Left colon (tissue), 2 donors: ENCODE measurements around the gene CLDN6. TPM values are rescaled to one million over a fixed set of nuclear protein-coding genes. Genes with fewer than 3 reads are reported as not detected.
"Not testable (repeated sequence)": the region's sequence is repeated elsewhere in the genome, so short reads cannot be mapped to it uniquely, and the experiment has no call there.

ENCODE experiments used
- ATAC-seq: fragments of 200-7000 bp; cut with Tn5 transposase; one replicate; pipeline ENCODE4 v1.9.1; 2020; ENCODE audit warnings: mild to moderate bottlenecking, moderate library complexity
- DNase-seq, 2 donors: peaks; one replicate each; pipeline ENCODE4 v3.0.0-alpha.2; 2020
- intact Hi-C, 2 donors: fragments of 100-400 bp; cut with DNase I in 1 of 2; cut with micrococcal nuclease in 1 of 2; formaldehyde crosslinking; loops; one replicate each; pipeline versions ENCODE4 v1.11.2 to v1.14.0; 2022; cut with DNase I, micrococcal nuclease
- total RNA-seq, 2 donors: library from RNA; stranded (reverse); fragmentation: NEBNext Ultra II Directional; extraction: Animal tissue kit (Norgen Biotek cat#: 25700); gene quantifications; one replicate each; pipeline ENCODE4 v1.2.1, GENCODE V29; 2021
- donor health status: DM: no; HTN: no; CAD: no.
- donor health status: DM: yes; HTN: yes; CAD: no.

The CLDN6 gene
- total RNA-seq, 2 donors from 2014 or later = not detected

GRCh38 chr16:3053330-3053710 lies 35.3 kb upstream of the CLDN6 start:
- DNase-seq, intact Hi-C loops: not testable (repeated sequence)
- ATAC-seq = peak; percentile 28

DNA sequence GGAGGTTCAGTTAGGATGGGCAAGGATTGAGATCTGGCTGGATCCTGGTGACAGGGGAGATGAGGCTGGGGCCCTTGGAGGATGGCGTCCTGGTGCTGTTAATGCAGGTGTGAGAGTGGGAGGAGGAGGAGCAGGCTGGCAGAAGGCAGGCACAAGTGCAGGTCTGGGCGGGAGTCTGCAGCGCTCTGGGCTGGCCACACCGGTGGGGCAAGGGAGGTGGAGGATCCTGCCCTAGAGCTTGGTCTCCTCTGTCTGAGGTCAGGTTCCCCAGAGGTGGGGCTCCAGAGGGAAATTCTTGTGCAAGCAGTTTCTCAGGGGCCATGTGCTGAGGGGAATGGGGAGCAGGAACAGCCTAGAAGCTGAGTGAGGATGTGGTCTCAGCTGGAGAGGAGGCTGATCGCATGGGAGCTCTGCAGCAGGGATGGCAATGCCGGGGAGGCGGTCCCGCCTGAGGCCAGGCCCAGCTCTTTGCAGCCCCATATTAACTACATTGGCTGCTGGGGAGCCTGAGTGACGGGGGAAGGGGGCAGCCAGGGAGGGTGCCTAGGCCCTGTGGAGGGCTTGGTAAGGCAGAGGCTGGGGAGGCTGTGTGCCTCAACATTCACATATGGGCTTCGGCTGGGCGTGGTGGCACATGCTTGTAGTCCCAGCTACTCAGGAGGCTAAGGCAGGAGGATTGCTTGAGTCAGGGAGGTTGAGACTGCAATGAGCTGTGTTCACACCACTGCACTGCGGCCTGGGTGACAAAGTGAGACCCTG lies 34.8 kb upstream of the CLDN6 start:
- intact Hi-C loops, DNase-seq: not testable (repeated sequence)
- ATAC-seq = peak; percentile 21

DNA sequence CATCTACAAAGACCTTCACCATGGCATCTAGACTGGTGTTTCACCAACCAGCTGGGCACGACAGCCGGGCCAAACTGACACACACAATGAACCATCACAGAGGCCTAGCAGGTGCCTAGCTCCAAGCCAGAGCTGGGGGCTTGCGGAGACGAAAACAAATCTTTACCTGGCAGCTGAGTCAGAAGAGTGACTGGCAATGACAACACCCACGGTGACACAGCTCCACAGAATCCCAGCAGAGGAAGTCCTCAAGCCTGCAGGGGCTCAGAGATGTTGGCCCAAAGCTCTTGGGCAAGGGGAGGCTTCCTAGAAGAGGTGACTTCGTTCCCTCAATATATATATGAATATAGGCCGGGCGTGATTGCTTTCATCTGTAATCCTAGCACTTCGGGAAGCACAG lies 33.5 kb upstream of the CLDN6 start:
- no peak for DNase-seq
- intact Hi-C loops = no loop called here
- no peak for ATAC-seq

GRCh38 chr16:3051009-3051408 lies 33.0 kb upstream of the CLDN6 start:
- no peak for ATAC-seq
- intact Hi-C loops = no loop called here

DNA sequence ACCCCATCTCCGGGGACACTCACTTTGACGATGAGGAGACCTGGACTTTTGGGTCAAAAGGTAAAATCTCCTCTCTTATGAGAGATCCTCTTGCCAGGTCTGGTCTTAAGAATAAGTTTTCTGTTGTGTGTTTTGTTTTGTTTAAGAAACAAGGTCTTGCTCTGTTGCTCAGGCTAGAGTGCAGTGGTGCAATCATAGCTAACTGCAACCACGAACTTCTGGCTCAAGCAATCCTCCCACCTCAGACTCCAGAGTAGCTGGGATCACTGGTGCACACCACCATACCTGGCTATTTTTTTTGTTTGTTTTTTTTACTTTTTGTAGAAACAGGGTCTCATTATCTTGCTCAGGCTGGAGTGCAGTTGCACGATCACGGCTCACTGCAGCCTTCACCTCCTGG lies 32.5 kb upstream of the CLDN6 start:
- DNase-seq (no peak), ATAC-seq (no peak)
- intact Hi-C loops = no loop called here

More at GRCh38 chr16:3051009-3051408, 33.0 kb upstream of the CLDN6 start:
- DNase-seq = no peak

- intact Hi-C loops = no loop called here
- DNase-seq = no peak
- ATAC-seq = no peak
Measured at GRCh38 chr16:3049921-3050481, 32.0 kb upstream of the CLDN6 start.

- ATAC-seq = peak; percentile 10
- DNase-seq = no peak
- intact Hi-C loops = no loop called here
Measured at GRCh38 chr16:3047387-3047720, 29.4 kb upstream of the CLDN6 start.

- DNase-seq = no peak
- ATAC-seq = peak; percentile 11
- intact Hi-C loops = no loop called here
Measured at GRCh38 chr16:3046641-3047386, 28.8 kb upstream of the CLDN6 start.

DNA sequence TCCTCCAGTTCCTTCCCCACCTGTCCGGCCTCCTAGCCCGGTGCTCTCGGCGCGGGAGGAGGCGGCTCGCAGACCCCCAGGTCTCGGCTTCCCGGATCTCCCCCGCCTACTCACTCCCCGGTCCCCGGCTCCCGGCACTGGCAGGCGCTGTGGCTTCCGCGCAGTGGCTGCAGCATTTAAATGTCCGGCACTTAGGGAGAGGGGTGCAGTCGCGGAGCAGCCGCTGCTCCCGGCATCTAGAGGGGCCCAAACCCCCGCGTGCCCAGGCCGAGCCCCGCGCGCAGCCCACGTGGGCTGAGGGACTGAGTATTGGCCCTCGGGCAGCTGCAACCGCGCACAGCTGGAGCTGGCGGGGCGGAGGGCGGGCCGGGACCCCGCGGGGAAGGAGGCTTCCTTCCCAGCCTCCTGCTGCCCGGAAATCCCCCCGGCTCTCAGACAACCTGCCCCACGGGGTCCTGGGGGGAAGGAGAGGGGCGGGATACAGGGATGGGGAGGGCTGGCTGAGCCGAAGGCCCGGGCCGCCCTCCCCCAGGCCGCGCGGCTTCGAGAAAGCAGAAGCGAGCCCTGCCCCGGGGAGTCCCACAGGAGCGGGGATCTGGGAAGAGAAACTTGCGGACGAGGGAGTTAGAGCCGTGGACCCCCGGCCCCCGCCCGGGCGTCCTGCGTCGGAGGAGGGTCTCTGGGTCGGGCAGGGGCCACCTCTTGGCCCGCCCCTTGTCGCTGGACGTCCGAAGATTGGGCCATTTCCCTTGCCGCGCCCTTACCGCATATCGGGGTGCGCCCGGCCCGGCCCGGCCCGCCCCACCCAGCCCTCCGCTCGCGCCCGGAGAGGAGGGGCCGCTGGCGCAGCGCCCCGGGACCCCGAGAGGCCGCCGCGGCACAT lies 28.0 kb upstream of the CLDN6 start, which contains the start of gene MMP25:
Gene MMP25 (plus strand): TSS at position 804 of the 883 bp plus-strand sequence. CDS start 357 bp downstream, outside the sequence.
- ATAC-seq (peak; percentile 46), DNase-seq (peak in 1 of 2 donors; percentile 39)
- intact Hi-C loops = no loop called here

GRCh38 chr16:3044708-3045107 lies 26.7 kb upstream of the CLDN6 start:
- ATAC-seq = no peak
- intact Hi-C loops = no loop called here
- no peak for DNase-seq

DNA sequence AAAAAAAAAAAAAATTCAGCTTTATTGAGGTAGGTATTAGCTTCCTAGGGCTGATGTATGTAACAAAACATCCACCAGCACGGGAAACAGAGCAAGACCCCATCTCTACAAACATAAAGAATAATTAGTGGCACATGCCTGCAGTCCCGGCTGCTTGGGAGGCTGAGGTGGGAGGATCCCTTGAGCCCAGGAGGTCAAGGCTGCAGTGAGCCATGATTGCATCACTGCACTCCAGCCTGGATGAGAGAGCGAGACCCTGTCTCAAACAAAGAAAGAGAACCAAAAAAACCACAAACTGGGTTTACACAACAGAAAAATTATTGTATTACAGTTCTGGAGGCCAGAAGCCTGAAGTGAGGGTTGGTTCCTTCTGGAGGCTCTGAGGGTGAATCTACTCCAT lies 24.4 kb upstream of the CLDN6 start:
- no peak for DNase-seq
- ATAC-seq = no peak
- intact Hi-C loops = no loop called here

DNA sequence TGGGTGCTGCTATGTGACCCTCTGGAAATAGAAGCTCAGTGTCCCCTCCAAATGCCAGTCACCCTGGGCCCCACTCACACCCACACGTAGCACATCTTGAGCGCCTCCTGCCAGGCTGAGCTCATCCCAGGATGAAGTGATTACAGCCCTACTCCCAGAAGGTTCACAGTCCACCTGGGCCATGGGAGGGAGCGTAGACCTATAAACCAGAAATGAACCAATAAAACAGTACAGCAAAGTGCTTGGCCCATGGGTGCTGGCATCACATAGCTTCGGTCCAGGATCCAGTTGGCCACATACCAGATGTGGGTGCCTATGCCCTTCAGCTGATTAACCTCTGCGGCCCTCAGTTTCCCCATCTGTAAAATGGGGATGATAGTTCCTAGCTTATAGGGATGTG lies 20.9 kb upstream of the CLDN6 start:
- peak; percentile 75 to 87 for DNase-seq

GRCh38 chr16:3038256-3038655 lies 20.3 kb upstream of the CLDN6 start:
- ATAC-seq (peak; percentile 47), DNase-seq (peak; percentile 69 to 79)
- intact Hi-C loops = no loop called here

More for the DNA sequence above, 20.9 kb upstream of the CLDN6 start:
- peak; percentile 73 for ATAC-seq
- intact Hi-C loops = no loop called here

DNA sequence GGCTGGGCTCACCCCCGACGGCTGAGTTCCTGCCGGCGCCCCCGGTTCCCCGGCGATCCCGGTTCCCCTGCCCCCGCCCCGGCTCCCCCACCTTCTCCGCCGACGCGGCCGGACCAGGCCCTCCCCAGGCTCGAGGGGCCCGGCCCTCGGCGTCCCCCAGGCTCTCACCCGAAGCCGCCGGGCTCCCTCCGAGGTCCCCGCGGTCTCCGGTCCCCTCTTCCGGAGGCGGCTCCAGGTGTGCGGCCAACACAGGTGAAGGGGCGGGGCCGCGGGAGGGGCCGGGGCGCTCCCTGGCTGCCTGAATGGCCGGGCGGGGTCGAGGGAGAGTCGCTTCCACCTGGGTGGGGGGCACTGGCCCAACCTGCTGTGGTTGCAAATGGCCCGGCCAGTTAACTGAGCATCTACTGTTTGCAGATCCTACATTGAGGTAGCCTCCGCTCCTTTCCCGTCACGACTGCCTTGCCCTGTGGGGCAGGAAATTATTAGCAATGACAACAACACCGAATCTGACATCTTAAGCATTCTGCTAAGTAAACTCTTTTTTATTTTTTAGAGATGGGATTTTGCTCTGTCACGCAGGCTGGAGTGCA lies 18.8 kb upstream of the CLDN6 start, which contains the start of gene BICDL2:
Gene BICDL2 (minus strand): TSS at position 219 of the 590 bp plus-strand sequence. CDS start 1,448 bp downstream, outside the sequence.
- DNase-seq (peak; percentile 89 to 90), ATAC-seq (peak; percentile 73)
- intact Hi-C loops = no loop called here

DNA sequence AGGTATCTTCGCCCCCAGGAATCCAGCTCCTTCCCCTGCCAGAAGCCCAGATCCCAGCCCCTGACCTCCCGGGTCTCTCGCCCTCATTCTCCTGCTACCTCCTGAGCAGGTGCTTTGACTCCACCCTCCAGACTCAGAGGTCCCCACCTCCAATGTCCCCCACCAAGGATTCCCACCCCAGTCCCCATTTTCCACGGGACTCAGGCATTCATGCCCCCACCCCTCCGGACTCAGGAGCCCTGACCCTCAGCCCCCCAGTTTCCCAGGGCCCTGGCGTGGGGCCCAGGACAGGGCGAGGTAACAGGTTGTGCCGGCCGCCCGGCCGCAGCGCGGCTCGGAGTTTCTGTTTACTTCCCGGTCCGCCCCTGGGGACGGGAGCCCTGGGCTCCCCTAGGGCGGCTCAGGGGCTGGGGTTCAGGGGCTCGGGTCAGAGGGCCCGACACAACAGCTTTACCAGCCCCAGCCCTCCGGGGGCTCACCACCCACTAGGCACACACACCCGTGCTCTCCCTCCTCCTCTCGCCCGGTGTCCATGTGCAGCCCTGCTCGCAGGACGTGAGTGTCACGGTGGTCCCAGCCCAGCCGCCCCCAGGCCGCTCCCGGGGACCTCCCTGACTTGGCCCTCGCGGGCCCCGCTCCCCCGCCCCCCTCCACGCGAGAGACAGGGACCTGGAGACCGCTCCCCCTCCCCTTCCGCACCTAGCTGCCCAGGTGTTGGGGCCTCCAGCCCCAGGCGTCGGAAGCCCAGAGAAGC lies 18.2 kb upstream of the CLDN6 start:
- ATAC-seq (peak; percentile 57), DNase-seq (peak; percentile 66 to 69)
- intact Hi-C loops = no loop called here

GRCh38 chr16:3035289-3035971 lies 17.4 kb upstream of the CLDN6 start:
- peak in 1 of 2 donors; percentile 13 for DNase-seq

GRCh38 chr16:3032624-3033023 lies 14.6 kb upstream of the CLDN6 start:
- intact Hi-C loops = no loop called here
- DNase-seq = no peak
- no peak for ATAC-seq

More at GRCh38 chr16:3035289-3035971, 17.4 kb upstream of the CLDN6 start:
- ATAC-seq = no peak
- intact Hi-C loops = no loop called here
